HG03558 (cell line): Measurements from ENCODE around the gene PTPN6.

Experiments used
- ATAC-seq: cut with Tn5 transposase; IDR thresholded peaks from one replicate; pipeline ENCODE4 v1.9.1; 2021; ENCODE audit warnings: moderate number of reproducible peaks; ENCODE audit not compliant: unreplicated experiment; ENCODE audit errors: extremely low read depth

PTPN6 gene

DNA sequence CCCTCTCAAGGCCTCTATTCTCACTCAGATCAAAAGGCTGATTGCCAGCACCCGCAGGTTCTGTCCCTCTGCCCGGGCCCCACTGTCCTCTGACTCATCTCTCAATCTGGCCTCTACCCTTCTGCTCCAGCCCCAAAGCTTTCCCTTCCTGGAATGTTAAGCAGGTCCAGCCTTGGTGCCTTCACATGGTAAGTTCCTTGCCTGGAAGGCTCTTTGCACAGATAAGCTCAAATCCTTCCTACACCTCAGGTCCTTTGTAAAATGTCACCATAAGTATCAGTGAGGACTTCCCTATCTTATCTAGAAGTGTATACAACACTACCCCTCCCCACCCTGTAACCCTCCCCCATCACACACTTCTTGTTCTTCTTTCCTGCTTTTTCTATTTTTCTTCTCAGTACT is 44.9 kb downstream of the PTPN6 start:
- ATAC-seq: no peak

DNA sequence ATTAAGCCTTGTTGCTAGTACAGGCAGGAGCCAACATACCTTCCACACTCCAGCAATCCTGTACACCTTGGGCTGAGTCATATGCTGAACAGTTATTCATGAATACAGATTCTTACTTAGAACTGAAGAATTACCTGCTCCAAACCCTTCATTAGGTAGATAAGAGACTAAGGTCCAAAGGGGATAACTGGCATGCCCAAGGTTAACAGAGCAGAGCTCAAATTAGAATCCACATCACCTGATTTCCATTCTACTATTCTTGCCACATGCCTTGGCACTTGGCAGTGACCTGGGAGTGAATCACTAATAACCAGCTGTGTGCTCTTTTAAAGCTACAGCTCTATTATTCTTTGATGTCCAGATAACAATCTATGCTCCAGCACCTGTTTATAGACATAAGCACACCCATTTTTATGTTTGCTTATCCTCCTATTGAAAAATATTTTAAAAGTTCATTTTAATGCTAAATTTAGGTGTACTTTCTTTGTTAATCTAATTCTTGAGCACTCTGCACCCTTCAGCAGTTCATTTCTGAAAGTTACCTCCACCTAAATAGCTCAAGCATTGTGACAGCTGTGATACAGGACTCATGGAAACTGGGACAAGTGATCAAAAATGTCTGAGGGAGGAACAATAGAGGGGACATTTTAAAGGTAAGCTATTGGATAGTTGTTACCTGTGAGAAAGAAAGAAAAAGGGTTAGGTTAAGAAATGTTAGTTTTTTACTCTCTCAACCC is 47.7 kb downstream of the PTPN6 start:
- no peak for ATAC-seq

DNA sequence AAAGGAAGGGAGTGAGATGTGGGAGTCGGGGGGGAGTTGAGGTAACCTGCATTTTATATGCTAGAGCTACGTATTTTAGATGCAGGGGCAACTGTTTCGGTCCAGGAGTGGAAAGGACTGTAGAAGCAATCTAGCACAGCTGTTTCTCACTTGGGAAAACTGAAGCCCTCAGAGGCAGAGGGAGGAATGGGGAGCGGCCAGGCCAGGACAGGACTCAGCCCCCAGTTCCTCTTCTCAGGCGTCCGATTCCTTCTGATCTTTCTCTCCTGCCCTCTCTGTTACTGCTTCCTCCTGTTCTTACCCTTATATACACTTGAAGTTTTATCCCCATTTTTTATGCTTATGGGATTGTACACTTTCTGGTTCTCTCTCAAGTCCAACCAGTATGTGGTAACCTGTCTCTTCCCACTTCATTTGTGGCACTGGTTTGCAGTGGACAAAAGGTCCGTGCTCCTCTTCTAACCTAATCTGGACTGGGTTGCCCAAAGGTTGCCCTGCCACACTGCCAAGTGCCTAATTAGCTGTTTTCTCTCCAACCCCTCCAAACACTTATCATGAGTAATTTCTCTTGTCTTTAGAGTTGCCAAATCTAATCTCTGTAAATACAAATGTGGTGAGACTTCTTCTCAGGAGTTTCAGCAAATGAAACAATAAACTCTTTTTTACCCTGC is 50.9 kb downstream of the PTPN6 start:
- no peak for ATAC-seq

DNA sequence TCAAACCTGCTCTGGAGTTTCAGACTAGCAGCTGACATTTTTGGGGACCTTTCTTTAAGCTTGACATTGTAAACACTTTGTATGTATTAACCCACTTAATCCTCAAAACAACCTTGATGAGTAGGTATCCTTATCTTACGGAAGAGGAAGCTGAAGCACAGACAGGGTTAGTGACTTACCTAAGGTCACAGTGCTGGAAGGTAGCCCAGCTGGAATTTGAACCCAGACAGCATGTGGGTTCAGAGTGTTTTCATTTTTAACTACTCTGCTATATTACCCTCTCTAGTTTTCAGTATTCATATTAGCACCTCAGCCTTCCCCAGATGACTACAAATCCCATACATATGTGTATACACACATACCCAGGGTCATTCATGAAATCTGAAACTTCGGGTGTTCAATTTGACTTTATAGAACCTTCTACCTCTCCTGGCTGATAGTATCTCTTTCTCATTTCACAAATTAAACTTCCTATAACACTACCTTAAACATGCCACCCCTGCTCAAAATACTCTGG is 53.2 kb downstream of the PTPN6 start:
- no peak for ATAC-seq

GRCh38 chr12:7004840-7005239 is 53.7 kb downstream of the PTPN6 start:
- ATAC-seq: no peak

GRCh38 chr12:7005311-7005710 is 54.2 kb downstream of the PTPN6 start:
- ATAC-seq: no peak

DNA sequence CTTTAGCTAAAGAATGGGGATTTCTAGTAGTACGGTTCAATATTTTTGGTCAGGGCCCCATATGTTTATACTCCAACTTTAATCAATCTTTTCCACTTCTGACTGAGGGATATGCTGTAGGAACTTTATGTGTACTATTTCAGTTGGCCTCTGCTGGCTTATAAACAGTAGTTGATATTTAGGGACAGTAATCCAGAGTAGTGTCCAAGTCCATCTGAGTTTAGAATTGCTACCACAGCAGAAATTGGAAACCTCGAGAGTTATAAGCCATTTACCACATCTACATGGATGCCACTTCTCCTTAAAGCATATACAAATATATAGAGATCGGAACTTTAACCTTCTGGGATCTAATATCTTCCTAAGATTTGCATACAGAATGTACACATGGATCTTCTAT is 55.5 kb downstream of the PTPN6 start:
- no peak for ATAC-seq

- no peak for ATAC-seq
Observed at GRCh38 chr12:7008864-7009263, 57.7 kb downstream of the PTPN6 start.

DNA sequence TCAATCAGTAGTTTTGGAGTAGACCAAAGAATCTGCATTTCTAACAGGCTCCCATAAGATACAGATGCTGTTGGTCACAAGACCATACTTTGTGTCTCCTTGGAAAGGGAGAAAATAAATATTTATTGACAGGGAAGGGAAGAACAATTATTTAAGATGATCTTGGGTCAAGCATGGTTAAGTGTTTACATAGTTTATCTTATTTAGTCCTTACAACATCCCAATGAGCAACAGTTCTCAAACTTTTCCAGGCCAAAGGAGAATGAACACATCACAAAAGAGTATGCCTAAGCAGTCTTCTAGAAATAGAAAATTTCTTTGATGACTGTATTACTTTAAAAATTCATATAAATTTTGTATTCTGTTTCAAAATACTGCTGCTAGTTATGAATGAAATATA is 58.4 kb downstream of the PTPN6 start:
- no peak for ATAC-seq
